Fibroblast of gingiva (primary cell): ENCODE data around the gene CCDC154.
"Not testable (repeated sequence)": the region's sequence is repeated elsewhere in the genome, so short reads cannot be mapped to it uniquely, and the experiment has no call there.

ENCODE experiments used
- DNase-seq: peaks from one replicate; pipeline ENCODE4 v3.0.0-alpha.2; 2011; ENCODE audit warnings: low read depth

Gene CCDC154

DNA sequence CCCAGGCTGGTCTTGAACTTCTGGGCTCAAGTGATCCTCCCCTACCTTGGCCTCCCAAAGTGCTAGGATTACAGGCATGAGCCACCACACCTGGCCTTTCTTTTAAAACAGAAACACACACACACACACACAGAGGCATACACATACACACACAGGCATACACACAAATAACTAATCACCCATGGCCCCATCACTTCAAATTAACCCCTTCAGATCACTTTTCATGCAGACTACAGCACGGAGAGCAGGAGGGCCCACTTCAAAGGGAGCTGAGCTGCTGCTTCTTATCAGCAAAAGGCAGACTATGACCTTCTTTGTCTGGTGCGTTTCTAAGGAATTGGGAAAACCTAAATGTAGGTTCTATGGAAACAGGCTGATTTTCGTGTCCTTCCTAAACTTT, 28.6 kb upstream of the CCDC154 start:
- DNase-seq, result no peak

DNA sequence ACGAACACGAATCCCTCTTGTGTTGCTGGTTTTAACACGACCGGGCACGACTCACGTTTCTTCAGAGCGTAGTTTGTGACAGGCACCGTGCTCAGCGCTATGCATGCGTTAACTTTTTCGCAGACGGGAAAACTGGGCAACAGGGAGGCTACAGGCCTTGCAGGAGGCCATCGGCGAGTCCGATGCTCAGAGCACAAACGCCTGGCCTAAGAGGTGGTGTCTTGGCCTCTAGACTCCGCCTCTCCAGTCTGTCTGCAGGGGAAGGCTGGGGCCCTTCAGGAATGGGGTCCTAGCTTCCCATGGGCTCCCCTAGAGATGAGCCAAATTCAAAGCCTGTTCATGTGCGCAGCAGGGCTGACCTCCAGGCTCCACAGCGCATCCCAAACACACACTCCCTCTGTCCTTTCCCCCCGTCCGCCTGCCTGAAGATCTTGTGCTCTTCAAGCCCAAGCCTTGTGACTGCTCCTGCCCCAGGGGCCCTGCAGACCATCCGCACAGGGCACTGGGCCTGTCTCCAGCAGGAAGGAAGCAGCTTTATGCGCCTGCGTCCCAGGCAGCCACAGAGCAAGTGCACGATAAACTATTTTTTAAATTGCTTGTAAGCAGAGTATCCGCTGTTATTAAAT, 27.3 kb upstream of the CCDC154 start:
- no peak for DNase-seq

DNA sequence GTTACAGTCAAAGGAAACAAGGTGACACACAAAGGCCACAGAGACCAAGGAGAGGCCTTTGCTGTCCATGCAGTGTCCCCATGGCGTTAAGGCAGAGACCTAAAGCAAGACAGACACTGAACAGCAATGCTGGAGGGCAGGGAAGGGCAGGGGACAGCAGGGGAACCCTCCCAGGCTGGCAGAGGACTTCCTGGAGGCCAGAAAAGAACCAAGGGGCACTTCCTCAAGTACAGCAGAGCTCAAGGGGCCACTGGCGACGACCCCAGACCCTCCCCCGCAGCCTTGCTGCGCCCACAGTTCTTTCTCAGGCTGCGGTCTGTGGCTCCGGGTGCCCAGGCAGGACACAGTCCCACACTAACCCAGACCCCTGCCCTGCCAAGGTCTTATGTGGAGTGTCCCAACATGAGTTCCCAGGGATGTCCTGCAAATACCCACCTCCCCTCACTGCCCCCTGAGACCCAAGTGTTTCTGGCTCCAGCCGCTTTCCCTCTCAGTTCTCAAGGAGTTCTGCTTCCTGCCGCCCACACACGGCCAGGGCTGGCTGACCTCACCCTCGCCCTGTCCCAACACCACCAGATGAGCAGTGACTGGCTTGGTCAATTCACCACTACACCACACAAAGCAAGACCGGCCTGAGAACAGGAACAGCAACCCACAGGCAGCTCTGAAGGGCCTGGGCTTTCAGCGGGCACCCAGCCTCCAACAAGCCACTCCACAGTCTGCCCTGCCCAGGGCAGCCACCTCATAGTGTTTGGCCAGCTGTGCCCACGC, 26.3 kb upstream of the CCDC154 start:
- peak; percentile 11 for DNase-seq

DNA sequence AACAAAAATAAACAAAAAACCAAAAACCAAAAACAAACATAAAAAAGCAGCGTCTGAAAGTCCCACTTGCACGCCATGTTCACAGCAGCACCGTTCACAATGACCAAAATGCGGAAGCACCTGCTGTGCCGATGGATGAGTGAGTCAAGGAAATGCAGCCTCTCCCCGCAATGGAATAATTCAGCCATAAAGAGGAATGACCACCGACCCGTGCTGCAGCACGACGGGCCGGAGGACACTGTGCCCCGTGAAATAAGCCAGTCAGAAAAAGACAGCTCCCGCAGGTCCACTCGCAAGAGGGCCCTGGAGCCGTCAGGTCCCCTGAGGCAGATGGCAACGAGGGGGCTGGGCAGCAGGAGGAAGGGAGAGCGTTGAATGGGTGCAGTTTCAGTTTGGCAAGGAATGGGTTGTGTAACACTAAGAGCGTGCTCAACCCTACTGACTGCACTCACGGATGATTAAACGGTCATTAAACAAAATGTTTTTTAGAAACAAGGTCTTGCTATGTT, 25.4 kb upstream of the CCDC154 start:
- no peak for DNase-seq

DNA sequence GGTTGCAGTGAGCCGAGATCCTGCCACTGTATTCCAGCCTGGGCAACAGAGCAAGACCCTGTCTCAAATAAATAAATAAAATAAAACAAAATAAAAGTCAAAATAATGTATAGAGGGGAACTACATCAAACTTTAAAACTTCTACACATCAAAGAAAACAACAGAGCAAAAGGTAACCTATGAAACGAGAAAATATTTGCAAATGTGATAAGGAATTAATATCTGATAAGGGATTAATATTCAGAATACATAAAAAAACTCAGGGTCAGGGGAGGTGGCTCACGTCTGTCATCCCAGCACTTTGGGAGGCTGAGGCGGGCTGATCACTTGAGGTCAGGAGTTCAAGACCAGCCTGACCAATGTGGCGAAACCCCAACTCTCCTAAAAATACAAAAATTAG, 24.8 kb upstream of the CCDC154 start:
- DNase-seq, result not testable (repeated sequence)

DNA sequence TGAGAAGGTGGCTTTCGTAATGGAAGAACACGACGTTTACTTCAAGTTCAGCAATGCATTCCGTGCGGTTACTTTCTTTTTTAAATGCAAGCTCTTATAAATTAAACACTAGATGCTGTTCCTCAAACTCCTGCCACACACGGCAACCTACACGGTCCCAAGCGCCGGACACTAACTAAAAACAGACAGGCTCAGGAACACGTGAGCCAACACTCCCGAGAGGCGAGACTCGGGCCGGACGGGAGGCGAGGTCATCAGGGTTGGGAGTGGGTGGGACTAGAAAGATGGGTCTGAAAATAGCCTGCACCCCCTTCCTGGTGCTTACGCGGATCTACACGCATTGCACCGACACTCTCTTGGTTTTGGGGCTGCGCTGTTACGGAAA, 24.1 kb upstream of the CCDC154 start:
- DNase-seq, result peak; percentile 6

DNA sequence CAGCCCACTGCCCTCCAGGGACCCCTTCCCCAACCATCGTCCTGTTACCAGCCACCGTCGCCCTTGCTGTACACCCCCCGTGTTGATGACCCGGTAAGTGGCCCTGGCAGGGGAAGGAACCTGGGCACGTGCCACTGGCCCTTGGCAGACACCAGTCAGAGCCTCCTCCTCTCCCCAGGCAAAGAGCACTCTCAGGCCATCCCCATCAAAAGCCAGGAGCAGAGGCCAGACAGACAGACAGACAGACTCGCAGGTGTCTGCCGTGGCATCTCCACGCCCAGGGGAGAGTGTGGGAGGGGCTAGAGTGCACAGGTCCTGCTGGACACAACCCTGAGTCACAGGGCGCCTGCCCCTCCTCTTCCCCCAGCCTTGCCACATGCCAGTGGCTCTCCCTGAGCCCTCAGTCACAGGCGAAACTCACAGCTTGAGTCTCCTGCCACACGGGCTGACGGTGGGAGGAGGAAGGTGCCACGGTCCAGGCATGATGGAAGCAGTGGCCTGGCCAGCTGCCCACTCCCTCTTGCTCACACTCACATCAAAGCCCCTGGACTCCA, 22.7 kb upstream of the CCDC154 start:
- DNase-seq, result no peak

DNA sequence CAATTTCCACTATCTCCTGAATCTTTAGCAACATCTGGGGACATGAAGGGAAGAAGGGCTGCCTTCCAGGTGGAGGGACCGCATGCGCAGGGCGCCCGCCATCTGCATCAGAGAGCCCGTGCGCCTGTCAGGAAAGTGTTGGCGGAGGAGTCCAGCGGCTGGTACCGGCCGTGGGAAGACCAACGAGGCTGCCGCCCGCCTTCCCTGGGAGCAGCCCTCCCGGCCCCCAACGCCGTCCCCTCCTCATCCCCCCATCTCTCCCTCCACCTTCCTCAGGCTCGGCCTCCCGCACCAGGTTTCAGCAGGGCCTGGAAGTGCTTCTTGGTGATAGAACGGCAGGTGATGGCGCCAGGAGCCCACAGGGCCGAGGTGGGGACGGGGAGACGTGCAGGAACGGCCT, 21.7 kb upstream of the CCDC154 start:
- DNase-seq, result no peak

DNA sequence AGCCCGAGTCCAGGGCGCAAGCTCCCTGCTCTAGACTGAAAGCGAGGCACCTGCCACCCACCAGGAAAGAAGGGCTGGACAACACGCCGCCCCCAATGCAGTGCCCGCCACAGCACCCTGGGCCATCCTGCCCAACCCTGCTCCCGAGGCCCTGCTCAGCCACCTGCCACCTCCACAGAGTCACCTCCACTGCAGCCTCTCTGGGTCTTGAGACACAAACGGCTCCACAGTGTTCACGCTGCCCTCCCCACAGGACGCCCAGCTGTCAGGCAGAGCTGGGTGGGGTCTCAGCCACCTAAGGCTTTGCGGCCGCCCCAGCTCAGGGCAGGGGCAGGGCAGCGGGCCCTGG, 21.2 kb upstream of the CCDC154 start:
- no peak for DNase-seq

DNA sequence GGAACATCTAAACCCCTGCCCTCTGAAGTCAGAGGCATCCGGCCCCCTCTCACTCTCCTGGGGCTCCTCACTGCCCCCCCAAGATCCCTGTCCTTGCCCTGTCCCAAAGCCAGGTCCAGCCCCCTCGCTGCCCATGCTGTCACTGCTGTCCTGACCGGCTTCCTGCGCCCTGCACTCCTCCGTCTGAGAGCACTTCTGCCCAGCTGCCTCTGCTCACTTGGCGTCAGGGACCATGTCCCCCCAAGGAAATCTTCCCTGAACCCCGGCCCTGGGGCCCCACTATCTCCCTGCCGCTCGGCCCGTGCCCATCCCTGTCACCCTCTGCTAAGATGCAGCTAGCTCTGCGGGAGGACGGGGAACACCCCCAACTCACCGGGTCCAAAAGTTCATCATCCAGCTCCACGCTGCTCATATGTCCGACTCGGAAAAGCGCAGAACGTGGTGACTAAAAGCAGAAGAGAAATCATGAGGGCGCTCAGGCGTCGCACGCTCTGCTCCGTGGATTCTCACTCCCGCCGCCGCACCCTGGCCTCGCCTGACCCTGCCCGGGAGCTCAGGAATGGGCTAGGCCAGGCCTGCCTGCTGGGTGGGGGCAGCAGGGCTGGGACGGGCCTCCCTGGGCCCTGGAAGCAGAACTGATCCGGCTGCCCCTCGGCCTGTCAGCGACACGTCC, 20.7 kb upstream of the CCDC154 start:
- no peak for DNase-seq

DNA sequence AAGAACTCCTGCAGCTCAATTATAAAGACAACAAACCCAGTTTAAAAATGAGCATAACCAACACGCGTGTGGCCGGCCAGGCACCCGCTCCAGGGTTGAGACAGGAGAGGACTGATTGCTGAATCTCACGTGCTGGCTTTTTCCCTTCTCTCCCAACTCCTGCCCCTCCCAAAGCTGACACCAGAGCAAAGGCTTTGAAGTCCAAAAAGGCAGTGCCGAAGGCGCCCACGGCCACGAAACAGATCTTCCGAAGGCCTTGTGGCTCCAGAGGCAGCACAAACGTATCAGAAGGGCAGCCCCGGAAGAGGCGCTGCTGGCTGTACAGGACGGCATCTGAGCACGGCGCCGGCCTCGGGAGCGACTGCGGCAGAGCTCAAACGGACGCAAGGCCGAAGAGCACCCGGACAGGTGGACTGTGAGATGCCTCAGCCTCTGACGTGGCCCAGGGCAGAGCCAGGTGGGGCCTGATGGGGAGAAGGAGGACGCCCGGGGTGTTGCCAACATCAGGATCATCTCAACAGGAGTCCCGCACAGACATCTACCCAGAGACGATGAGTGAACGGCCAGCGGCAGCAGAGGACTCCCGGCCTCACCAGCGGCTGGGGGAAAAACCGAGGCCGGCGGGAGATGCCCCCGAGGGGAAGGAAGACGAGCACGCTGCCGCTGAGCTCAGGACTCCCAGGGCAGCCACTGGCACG, 20.0 kb upstream of the CCDC154 start:
- no peak for DNase-seq

DNA sequence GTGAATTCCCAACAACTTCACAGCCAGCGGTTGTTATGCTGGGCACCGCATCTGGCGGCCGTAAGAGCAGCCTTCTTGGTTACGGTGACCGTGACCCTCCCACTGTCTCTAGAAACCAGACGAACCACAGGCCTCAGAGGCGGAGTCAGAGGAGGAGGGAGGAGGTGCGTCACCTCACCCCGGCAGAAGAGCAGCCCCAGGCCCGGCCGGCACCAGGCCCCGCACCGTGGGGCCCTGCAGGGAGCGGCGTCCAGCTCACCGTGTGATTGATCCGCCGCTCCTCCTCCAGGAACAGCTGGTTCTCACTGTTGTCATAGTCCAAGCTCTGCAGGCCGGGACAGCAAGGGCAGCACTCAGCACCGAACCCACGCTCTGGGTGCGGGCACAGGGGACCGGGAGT, 16.8 kb upstream of the CCDC154 start:
- no peak for DNase-seq

DNA sequence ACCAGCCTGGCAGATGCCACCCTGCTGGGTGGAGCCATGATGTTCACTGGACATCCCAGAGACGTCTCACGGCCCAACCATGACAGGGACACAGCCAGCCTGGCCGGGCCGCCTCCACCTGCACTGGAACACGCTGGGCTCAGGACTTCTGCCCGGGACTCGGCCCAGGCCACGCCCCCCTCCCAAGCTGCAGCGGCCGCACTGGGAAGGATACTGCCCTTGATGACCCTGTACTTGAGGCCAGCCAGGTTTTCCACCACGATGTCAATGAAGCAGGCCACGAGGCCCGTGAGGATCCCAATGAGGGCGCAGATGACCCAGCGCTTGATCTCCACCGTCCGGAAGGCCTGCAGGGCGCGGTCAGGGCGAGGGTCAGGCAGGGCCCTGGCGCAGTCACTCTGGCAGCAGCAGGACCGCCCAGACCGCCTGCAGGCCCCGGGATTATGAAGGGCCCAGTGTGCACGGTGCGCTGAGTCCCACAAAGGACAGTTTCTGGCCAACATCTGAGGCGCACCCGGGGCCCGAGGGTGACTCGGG, 16.3 kb upstream of the CCDC154 start:
- DNase-seq, result no peak

DNA sequence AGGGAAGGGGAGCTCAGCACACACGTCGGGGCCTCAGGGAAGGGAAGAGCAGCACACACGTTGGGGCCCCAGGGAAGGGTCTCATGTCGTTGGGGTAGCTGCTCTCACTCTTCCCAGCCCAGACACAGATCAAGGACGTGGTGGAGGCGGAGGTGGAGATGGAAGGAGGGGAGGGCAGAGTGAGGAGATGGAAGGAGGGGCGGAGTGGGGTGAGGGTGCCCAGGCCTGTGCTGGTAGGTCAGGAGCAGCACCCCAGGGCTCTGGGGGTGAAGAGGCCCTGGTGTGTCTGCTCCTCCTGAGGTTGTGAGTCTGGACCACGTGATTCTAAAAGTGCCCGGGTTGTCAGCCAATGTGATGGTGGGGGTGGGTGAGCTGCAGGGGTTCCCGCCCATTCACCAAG, 15.6 kb upstream of the CCDC154 start:
- DNase-seq, result no peak

DNA sequence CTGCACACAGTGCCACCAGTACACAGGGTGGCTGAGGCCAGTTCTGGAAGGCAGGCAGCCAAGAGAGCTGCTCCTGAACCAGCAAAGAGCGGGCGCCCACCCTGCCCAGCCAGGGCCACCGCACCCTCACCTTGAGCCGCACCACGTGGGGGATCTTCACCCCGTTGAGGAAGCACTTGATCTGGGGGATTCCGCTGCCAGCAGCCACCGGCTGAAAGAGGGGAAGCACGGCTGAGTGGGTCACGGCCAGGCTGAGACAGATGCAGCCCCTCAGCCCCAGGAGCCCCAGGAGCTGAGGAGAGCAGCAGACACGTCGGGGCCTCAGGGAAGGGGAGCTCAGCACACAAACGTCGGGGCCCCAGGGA, 14.6 kb upstream of the CCDC154 start:
- no peak for DNase-seq

DNA sequence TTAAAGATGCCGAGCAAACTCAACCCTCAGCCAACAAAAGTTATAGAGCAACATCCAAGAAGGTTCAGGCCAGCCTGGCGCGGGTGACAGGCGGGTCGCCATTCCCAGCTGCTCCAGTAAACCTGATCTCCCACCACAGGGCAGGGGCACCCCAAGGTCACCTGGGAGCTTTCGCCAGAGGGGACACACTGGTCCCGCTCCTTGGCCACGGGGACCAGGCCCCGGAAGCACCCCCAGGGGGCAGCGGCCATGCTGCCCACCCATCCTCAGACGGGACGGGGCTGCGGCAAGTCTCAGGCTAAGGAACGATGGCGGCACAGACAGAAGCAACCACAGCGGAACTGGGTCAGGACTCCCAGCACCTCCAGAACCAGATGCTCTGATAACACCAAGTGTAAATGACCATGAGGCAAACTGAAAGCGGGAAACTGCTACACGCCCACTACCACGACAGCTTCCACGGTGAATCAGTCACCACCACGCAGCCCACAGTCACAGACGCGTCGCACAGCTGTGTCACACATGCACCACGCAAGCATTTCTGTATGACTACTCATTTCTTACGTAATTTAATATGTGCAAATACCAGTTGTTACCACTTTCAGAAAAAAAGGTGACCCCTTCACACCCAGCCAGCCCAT, 14.1 kb upstream of the CCDC154 start:
- DNase-seq, result peak; percentile 19

DNA sequence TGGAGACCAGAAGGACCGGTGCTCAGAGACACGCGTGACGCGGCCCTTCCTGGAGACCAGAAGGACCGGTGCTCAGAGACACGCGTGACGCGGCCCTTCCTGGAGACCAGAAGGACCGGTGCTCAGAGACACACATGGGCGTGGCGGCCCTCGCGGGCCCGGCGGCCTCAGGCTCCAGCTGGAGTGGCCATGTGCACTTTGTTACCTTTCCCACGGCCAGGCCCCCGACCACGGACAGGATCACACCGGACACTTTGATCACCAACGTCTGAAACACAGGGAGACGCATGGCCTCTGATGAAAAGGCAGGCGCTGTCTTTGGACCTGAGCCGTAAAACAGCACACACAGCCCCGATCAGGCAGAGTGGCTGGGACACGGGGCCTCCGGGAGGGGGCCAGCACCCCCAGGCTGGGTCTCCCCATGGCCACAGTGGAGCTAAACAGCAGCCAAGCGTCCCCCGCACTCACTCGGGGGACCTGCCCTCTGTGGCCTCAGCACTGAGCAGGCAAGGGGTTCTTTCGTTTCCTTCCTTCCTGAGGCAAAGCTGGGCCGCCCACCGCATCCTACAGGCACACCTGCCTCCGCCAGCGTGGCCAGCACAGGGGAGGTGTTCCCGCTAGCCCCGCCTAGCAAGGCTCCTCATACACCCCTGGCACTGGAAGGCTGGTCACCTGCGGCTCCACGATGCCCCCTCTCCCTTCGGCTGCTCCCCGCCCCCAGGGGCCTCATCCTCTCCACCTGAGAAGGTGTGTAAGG, 13.3 kb upstream of the CCDC154 start:
- DNase-seq, result no peak

DNA sequence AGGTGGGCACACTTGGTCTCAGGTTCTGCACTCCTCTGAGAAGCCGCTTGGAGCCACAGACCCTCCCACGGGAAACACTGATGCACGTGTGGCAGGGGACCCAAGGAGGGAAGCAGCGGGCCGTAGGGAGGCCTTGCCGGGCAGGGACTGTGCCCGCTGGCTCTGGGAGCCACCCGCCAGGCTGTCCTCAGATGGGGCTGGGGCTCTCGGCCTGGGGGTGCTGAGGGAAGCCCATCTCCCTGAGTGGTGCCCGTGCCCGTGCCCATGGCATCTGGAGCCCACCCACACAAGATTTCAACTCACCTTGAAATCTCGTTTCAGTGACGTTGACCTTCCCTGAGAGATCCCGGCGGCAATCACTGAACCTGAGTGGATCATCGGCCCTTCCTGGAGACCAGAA, 12.6 kb upstream of the CCDC154 start:
- DNase-seq, result no peak

DNA sequence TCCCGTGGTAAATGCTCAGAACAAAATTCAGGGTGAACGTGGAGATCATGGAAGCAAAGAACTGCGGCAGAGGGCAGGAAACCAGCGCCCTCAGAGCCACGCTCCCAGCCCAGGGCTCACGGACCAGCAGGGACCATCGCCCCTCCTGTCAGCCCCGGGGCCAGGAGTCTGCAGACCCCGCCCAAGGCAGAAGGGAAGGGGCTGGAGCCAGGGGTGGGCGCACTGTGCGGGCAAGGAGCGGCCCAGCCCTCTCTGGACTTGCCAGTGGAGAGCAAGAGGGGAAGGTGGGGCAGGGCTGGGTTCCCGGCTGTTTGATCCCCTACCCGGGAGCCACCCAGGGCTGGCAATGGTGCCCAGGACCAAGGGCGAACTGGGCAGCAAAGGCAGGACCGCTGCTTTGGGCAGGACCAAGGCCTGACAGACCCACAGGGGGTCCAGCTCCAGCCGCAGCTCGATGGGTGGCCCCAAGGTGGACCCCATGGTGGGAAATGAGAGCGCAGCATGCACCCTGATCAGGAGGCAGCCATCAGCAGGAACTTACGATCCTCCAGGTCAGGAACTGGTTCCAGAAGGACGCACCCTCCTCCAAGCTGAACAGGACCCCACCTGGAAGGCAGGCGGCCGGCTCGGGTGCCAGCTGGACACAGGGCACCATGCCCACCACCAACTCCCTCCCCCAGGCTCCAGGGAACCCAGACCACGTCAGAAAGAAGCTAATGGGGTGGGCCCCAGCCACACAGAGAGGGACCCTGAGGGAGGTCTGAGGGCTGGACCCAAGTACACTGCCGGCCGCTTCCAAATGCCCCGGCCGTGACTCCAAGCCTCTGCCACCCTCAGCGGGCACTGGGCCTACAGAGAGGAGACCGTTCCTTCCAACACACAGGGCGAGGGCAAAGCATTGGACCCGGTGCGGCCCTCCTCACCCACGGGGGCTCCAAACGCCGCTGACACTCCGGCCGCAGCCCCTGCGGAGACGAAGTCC, 11.1 kb upstream of the CCDC154 start:
- no peak for DNase-seq

DNA sequence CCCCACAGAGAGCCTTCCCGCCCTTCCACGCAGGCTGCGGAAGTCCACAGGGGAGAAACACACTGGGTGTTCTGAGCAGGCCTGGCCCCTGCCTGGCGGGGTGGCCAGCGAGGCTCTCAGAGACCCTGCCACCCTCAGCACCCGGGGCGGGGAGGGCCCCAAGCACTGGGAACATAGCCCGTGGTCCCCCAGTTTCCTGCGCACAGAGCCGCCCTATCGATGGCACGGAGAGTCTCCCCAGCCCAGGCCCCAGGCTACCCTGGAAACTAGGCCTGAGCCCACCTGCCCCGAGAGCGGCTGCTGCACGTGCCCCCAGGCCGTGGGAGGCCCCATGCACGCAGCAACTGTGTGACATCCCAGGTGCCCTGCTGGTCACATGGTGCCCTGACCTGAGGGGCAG, 10.2 kb upstream of the CCDC154 start:
- no peak for DNase-seq
